Left ventricle myocardium inferior (tissue), 1 donor: ENCODE measurements around the gene NEXMIF. TPM values are rescaled to one million over a fixed set of nuclear protein-coding genes. Genes with fewer than 3 reads are reported as not detected.

Experiments
- DNase-seq: peaks from one replicate; pipeline ENCODE4 v3.0.0-alpha.2; 2020
- H3K27ac ChIP-seq: fragments of 200-600 bp; replicated peaks from 2 replicates; pipeline ENCODE4 v1.8.0; 2021
- H3K27me3 ChIP-seq: fragments of 200-600 bp; 2 replicates; pipeline ENCODE4 v1.8.0; 2021; ENCODE audit warnings: low read depth
- H3K36me3 ChIP-seq: fragments of 200-600 bp; 2 replicates; pipeline ENCODE4 v1.8.0; 2021
- H3K4me1 ChIP-seq: fragments of 200-600 bp; 2 replicates; pipeline ENCODE4 v1.8.0; 2021
- H3K4me3 ChIP-seq: fragments of 200-600 bp; 2 replicates; pipeline ENCODE4 v1.8.0; 2021; ENCODE audit warnings: mild to moderate bottlenecking, moderate library complexity
- H3K9me3 ChIP-seq: fragments of 200-600 bp; replicated peaks from 2 replicates; pipeline ENCODE4 v1.8.0; 2021
- intact Hi-C: fragments of 100-400 bp; cut with micrococcal nuclease; formaldehyde crosslinking; loops from one replicate; pipeline ENCODE4 v1.11.0; 2022
- total RNA-seq: library from RNA; stranded (reverse); fragmentation: NEBNext Ultra II Directional; extraction: Animal tissue kit (Norgen Biotek cat#: 25700); gene quantifications from one replicate; pipeline ENCODE4 v1.2.1, GENCODE V29; 2021
- TF ChIP-seq, protein P1 (sequence below): fragments of 200-600 bp; IDR thresholded peaks from 2 replicates; pipeline ENCODE4 v1.8.0; 2021; ENCODE audit warnings: antibody characterized with exemption, mild to moderate bottlenecking, borderline replicate concordance
- donor health status: DM: no; HTN: yes; CAD: no; lungs with severe emphysema.

NEXMIF gene
- total RNA-seq, 1 donor from 2014 or later = 0.19 TPM

DNA sequence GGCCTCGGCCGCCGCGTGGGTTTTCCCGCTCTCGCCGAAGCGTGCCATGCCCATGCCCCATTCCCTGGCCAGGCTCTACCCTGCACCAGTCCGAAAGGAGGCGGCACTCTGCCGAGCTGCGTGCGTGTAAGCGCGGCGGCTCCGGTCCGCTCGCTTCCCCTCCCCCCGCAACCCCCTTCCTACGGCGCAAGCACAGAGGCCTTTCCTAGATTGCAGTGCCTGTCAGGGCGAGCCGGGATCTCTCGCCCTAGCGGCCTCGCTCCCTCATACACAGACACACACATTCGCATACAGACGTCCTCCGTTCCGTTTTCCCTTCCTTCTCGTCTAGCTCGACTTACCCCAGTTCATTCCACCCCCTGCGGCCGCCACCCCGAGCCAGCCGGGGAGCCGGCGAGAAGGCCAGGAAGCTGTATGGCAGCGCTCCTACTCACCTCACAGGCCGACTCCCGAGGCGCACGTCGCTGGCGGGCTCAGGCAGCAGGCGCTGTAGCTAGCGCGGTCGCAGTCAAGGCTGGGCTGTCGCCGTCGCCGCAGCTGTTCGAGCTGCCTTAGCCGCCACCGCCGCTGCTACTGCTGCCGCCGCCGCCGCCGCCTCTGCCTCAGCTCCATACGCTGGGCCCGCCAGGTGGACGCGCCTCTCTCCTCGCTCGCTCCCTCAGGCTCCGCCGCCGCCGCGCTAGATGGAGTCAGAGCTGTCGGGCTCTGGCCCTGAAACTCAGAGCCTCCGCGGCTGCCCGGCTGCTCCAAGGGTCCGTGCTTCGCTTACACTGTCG, 615 bp downstream of the NEXMIF start:
- no peaks in the 10 kb centered on the region for H3K9me3 ChIP-seq
- peaks cover 16% of the 10 kb centered on the region for H3K27me3 ChIP-seq
- H3K36me3 ChIP-seq = no peaks in the 10 kb centered on the region
- peaks cover 9% of the 10 kb centered on the region for H3K4me1 ChIP-seq
- TF ChIP-seq, protein P1, sequence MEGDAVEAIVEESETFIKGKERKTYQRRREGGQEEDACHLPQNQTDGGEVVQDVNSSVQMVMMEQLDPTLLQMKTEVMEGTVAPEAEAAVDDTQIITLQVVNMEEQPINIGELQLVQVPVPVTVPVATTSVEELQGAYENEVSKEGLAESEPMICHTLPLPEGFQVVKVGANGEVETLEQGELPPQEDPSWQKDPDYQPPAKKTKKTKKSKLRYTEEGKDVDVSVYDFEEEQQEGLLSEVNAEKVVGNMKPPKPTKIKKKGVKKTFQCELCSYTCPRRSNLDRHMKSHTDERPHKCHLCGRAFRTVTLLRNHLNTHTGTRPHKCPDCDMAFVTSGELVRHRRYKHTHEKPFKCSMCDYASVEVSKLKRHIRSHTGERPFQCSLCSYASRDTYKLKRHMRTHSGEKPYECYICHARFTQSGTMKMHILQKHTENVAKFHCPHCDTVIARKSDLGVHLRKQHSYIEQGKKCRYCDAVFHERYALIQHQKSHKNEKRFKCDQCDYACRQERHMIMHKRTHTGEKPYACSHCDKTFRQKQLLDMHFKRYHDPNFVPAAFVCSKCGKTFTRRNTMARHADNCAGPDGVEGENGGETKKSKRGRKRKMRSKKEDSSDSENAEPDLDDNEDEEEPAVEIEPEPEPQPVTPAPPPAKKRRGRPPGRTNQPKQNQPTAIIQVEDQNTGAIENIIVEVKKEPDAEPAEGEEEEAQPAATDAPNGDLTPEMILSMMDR = no peak
- intact Hi-C loops = no loop called here
- DNase-seq = peak; percentile 15
- peak overlapping the region; percentile 66 for H3K4me3 ChIP-seq
- H3K27ac ChIP-seq = peak overlapping the region; percentile 36

DNA sequence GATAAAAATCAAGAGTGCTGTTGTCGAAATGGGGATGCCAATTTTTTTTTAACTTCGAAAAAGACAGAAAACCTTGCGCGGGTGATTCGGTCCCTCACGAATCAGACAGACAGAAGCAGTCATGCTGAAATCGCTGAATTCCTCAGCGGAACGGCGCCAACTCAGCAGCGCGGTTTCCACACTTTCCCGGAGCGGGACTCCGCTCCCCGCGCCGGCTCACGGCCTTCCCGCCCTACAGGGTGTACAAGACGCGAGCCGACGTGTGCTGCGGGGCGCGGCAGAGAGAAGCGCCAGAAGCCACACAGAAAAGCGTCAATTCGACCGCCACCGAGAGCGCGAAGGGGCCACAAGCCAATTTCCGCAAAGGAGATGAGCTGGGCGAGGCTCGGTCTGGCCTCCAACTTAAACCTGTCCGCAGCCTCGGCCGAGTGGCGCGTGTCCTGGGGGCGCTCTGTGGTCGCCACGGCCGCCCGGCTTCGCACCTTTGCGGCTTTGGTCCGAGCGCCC, 1.3 kb downstream of the NEXMIF start:
- Histone ChIP-seq H3K27ac (no peak overlapping the region), H3K9me3 (no peaks in the 10 kb centered on the region), H3K4me3 (peak overlapping the region; percentile 66), H3K27me3 (peaks cover 16% of the 10 kb centered on the region), H3K36me3 (no peaks in the 10 kb centered on the region), H3K4me1 (peaks cover 9% of the 10 kb centered on the region)
- intact Hi-C loops = no loop called here
- TF ChIP-seq, protein P1 = no peak
- no peak for DNase-seq

DNA sequence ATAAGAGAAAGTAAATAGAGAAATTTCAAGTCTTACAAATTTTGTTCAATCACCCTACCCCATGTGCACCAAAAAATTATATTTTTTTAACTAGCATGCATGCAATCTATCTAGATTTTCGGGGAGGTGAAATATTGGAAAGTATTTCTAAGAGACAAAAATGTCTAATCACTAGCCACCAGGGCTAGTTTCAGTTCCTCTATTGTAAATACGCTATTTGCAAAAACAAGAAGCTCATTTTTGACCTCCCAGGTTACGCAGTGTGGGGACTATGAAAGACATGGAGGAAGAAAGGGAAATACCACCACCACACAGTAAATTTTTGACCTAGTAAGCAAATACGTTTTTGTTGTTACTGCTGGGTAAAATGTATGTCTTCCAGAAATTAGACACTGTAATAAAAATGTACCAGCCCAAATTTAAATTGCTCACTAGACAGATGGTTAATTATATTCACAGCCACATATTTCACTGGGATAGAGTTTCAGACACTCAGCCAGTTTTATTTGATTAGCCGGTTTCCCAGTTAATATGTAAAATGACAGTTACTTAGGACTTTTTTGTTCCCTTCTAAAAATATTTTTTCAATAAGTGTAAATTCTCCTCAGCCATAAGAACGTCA, 2.2 kb downstream of the NEXMIF start:
- TF ChIP-seq, protein P1 = no peak
- no peak overlapping the region for H3K27ac ChIP-seq
- no peaks in the 10 kb centered on the region for H3K36me3 ChIP-seq
- no peaks in the 10 kb centered on the region for H3K9me3 ChIP-seq
- intact Hi-C loops = no loop called here
- H3K4me3 ChIP-seq = no peak overlapping the region
- peaks cover 9% of the 10 kb centered on the region for H3K4me1 ChIP-seq
- DNase-seq = no peak
- peaks cover 16% of the 10 kb centered on the region for H3K27me3 ChIP-seq

DNA sequence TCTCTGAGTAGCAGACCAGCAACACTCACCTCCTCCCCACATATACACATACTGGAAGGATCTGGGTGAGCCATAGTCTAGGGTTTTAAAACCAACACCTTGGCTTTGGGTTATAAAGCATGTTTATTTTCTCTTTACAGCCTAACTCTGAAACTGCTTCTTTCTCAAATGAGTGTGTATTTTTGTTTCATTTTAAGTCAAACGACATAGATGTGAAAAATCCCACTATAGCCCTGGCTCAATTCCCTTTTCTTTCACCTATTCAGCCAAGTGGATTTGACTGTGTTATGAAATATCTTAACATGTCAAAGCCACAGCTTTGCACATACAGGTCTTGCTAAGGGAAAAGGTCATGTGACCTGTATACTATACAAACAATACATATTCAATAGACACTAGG, 13.8 kb downstream of the NEXMIF start:
- no peak overlapping the region for H3K27ac ChIP-seq
- H3K4me3 ChIP-seq = no peak overlapping the region
- no peaks in the 10 kb centered on the region for H3K4me1 ChIP-seq
- TF ChIP-seq, protein P1 = no peak
- intact Hi-C loops = no loop called here
- H3K36me3 ChIP-seq = no peaks in the 10 kb centered on the region
- H3K9me3 ChIP-seq = no peaks in the 10 kb centered on the region
- H3K27me3 ChIP-seq = no peaks in the 10 kb centered on the region
- DNase-seq = no peak

DNA sequence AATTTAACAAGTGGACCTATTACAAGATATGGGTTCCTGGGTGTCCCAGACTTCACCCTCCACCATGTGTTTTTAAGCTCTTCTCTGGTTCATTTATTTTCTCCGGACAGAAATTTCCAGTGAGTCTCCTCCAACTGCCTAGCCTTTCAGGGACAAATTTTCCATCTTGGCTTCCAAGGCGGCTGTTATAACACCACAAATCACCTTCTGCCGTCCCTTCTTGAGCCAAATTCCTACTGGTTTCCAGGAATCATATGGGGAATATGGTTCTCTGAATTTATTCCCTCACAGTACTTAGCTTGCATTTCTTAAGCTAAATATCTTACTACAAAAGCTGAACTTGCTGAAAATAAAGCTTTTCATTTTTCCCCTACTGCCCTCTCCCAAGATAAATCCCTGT, 18.8 kb downstream of the NEXMIF start:
- Histone ChIP-seq H3K36me3 (no peaks in the 10 kb centered on the region), H3K27me3 (no peaks in the 10 kb centered on the region), H3K27ac (no peak overlapping the region), H3K4me3 (no peak overlapping the region), H3K9me3 (no peaks in the 10 kb centered on the region), H3K4me1 (no peaks in the 10 kb centered on the region)
- no peak for DNase-seq
- intact Hi-C loops = no loop called here
- TF ChIP-seq, protein P1 = no peak
